SHP77 treated with DMSO at 0.1 percent for 48 hours (cell line): ENCODE data around the gene VPS11.
A peak's percentile ranks its signal among the peaks of the same experiment; 100 is the strongest.

Source experiments
- DNase-seq: peaks from one replicate; lab custom pipeline; 2025; lab: John Stamatoyannopoulos, UW

VPS11 gene

DNA sequence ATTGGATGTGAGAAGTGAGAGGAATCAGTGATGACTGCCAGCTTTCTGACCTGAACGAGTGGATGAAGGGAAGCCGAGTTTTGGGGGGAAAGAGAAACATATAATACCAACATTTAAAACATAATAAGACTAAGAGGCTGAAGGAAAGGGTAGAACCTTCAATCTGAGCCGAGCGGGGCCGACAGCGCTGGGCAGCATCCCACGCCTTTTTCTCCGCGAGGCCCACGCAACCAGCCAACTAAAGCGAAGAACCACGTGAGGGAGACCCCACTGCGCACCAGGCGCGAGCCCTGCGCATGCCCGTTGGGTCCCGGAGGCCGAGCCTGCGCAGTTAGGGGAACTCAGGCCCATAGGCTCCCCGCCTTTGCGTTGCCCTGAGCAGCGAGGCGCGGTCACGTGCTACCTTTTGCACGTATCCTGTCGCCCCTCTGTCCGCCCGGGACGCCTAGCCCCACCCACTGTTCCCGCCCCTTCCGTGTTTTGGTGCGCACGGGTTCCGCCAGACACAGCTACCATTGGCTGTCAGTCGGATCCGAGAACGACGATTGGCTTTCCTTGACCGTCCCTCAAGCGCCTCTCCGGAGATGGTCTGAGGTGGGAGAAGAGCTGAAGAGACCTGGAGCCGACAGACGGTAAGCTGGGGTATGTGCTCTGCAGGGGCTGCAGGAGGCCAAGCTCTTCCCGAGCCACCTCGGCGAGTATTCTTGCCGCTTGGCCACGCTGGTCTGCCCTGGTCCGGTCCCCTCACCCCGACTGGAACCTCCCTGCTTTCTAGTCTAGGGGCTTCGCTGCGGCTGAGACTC lies 53.6 kb downstream of the VPS11 start, which contains the start of gene HINFP:
HINFP (plus strand) TSS at position 573 of the 803 bp plus-strand sequence. CDS start 5,365 bp downstream, outside the sequence.
- DNase-seq: peak; percentile 96

GRCh38 chr11:119121811-119122124 lies 54.1 kb downstream of the VPS11 start:
- DNase-seq: no peak

- no peak for DNase-seq
Measured at GRCh38 chr11:119125821-119126220, 58.2 kb downstream of the VPS11 start.

- DNase-seq: no peak
Measured at GRCh38 chr11:119126675-119127268, 59.2 kb downstream of the VPS11 start.

GRCh38 chr11:119130662-119131061 lies 63.0 kb downstream of the VPS11 start:
- no peak for DNase-seq
